Psoas muscle (tissue), 8 donors: Measurements from ENCODE around the gene SLC24A3. TPM values are rescaled to one million over a fixed set of nuclear protein-coding genes. Genes with fewer than 3 reads are reported as not detected.

Experiments
- ATAC-seq, 4 donors: fragments of 200-7000 bp; cut with Tn5 transposase; one replicate each; pipeline ENCODE4 v1.9.1; 2020; ENCODE audit warnings: moderate library complexity in 3 of 4, mild to moderate bottlenecking in 2 of 4
- DNase-seq, 2 donors: peaks; one replicate each; pipeline ENCODE4 v3.0.0-alpha.2; 2020
- H3K27ac ChIP-seq: fragments of 200-600 bp; one replicate; pipeline ENCODE4 v1.8.0; 2022
- H3K27me3 ChIP-seq, 3 donors: fragments of 200-600 bp in 1 of 3; one replicate each; pipeline versions ENCODE4 v1.6.1 to v1.8.0; 2013 to 2022; ENCODE audit warnings: low read length in 2 of 3, mild to moderate bottlenecking in 2 of 3, moderate library complexity in 1 of 3; ENCODE audit not compliant: insufficient read depth in 3 of 3
- H3K36me3 ChIP-seq, 2 donors: fragments of 200-600 bp in 1 of 2; one replicate each; pipeline versions ENCODE4 v1.6.1 to v1.8.0; 2013 to 2022; ENCODE audit warnings: low read depth in 1 of 2, mild to moderate bottlenecking in 1 of 2, moderate library complexity in 1 of 2; ENCODE audit not compliant: insufficient read depth in 1 of 2
- H3K4me1 ChIP-seq: fragments of 200-600 bp; one replicate; pipeline ENCODE4 v1.8.0; 2022
- H3K4me3 ChIP-seq: fragments of 200-600 bp; one replicate; pipeline ENCODE4 v1.8.0; 2022; ENCODE audit warnings: mild to moderate bottlenecking
- H3K9me3 ChIP-seq: fragments of 200-600 bp; one replicate; pipeline ENCODE4 v1.8.0; 2022
- WGBS, 3 donors: extraction: QIAGEN DNeasy Blood & Tissue Kit; methylation state at CpG; one replicate each; pipeline versions ENCODE4 v1.1.6 to v1.1.7; 2013; 5-methylcytosine and 5-hydroxymethylcytosine counted together
- intact Hi-C, 2 donors: fragments of 100-400 bp; cut with DNase I; formaldehyde crosslinking; loops; one replicate each; pipeline versions ENCODE4 v1.11.0 to v1.14.2; 2022
- polyA plus RNA-seq, 3 donors: library from polyadenylated mRNA; stranded (reverse); fragments of 200-250 nt; gene quantifications; one replicate each; pipeline ENCODE4 v1.2.3, GENCODE V29; 2013
- total RNA-seq, 4 donors: library from RNA; stranded (reverse); fragmentation: NEBNext Ultra II Directional in 2 of 4; extraction: Animal tissue kit (Norgen Biotek cat#: 25700) in 2 of 4; gene quantifications; one replicate each; pipeline versions ENCODE4 v1.2.1 to v1.2.4, GENCODE V29; 2021 to 2023
- TF ChIP-seq, protein P1 (sequence below): fragments of 200-600 bp; IDR thresholded peaks from one replicate; pipeline ENCODE4 v1.8.0; 2022; ENCODE audit warnings: antibody characterized with exemption
- donor health status: healthy with polysubstance abuse.
- donor health status: DM: no; HTN: no; CAD: no; lungs with moderate emphysema.
- donor health status: Bipolar disorder and iron deficiency.
- donor health status: healthy.
- donor health status: DM: yes; HTN: yes; CAD: no.
- donor health status: DM: no; HTN: no; CAD: no.
- donor health status: DM: no; HTN: no; CAD: no.
- donor health status: DM: yes; HTN: yes; CAD: no.

The SLC24A3 gene
- total and polyA plus RNA-seq, 7 donors = 3.0 to 24.4 (median 8.2) TPM

GRCh38 chr20:19619904-19620430, 407.5 kb downstream of the SLC24A3 start:
- H3K4me1 ChIP-seq = no peaks in the 10 kb centered on the region
- intact Hi-C loops = no loop called here
- WGBS, 3 donors = 36 to 41% (median 40%) methylated on average over 2 of the region's 2 CpGs

GRCh38 chr20:19620446-19620845, 408.0 kb downstream of the SLC24A3 start:
- Histone ChIP-seq H3K27me3 (no peaks in the 10 kb centered on the region), H3K4me3 (no peak overlapping the region), H3K4me1 (no peaks in the 10 kb centered on the region), H3K27ac (no peak overlapping the region), H3K9me3 (no peaks in the 10 kb centered on the region), H3K36me3 (no peaks in the 10 kb centered on the region)
- intact Hi-C loops = no loop called here
- 23 to 35% (median 28%) methylated on average over 2 of the region's 2 CpGs for WGBS, 3 donors
- ATAC-seq (no peak), DNase-seq (no peak)
- TF ChIP-seq, protein P1, sequence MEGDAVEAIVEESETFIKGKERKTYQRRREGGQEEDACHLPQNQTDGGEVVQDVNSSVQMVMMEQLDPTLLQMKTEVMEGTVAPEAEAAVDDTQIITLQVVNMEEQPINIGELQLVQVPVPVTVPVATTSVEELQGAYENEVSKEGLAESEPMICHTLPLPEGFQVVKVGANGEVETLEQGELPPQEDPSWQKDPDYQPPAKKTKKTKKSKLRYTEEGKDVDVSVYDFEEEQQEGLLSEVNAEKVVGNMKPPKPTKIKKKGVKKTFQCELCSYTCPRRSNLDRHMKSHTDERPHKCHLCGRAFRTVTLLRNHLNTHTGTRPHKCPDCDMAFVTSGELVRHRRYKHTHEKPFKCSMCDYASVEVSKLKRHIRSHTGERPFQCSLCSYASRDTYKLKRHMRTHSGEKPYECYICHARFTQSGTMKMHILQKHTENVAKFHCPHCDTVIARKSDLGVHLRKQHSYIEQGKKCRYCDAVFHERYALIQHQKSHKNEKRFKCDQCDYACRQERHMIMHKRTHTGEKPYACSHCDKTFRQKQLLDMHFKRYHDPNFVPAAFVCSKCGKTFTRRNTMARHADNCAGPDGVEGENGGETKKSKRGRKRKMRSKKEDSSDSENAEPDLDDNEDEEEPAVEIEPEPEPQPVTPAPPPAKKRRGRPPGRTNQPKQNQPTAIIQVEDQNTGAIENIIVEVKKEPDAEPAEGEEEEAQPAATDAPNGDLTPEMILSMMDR = no peak

More at GRCh38 chr20:19619904-19620430, 407.5 kb downstream of the SLC24A3 start:
- Histone ChIP-seq H3K27me3 (no peaks in the 10 kb centered on the region), H3K9me3 (no peaks in the 10 kb centered on the region), H3K36me3 (no peaks in the 10 kb centered on the region), H3K4me3 (no peak overlapping the region), H3K27ac (no peak overlapping the region)
- ATAC-seq = no peak
- DNase-seq = no peak
- TF ChIP-seq, protein P1 = no peak

GRCh38 chr20:19621072-19621471, 408.6 kb downstream of the SLC24A3 start:
- no peak for ATAC-seq
- WGBS, 3 donors = 81 to 93% (median 85%) methylated on average over 1 of the region's 1 CpG

GRCh38 chr20:19624221-19624965, 412.0 kb downstream of the SLC24A3 start:
- Histone ChIP-seq H3K9me3 (no peaks in the 10 kb centered on the region), H3K27ac (no peak overlapping the region), H3K4me1 (no peaks in the 10 kb centered on the region), H3K27me3 (no peaks in the 10 kb centered on the region), H3K4me3 (no peak overlapping the region), H3K36me3 (no peaks in the 10 kb centered on the region)
- DNase-seq (no peak), ATAC-seq (no peak)
- TF ChIP-seq, protein P1 = no peak
- 86 to 93% (median 86%) methylated on average over 3 of the region's 3 CpGs for WGBS, 3 donors
- intact Hi-C loops = no loop called here

More at GRCh38 chr20:19621072-19621471, 408.6 kb downstream of the SLC24A3 start:
- H3K4me1 ChIP-seq = no peaks in the 10 kb centered on the region
- no peak overlapping the region for H3K4me3 ChIP-seq
- no peak for DNase-seq
- no peak overlapping the region for H3K27ac ChIP-seq
- H3K27me3 ChIP-seq = no peaks in the 10 kb centered on the region
- intact Hi-C loops = no loop called here
- no peaks in the 10 kb centered on the region for H3K9me3 ChIP-seq
- TF ChIP-seq, protein P1 = no peak
- H3K36me3 ChIP-seq = no peaks in the 10 kb centered on the region
